ENCODE data around the gene AGFG1. TPM values are rescaled to one million over a fixed set of nuclear protein-coding genes. Genes with fewer than 3 reads are reported as not detected.

The AGFG1 gene
- total and polyA plus RNA-seq, 2 experiments from 2014 or later = 34.0 to 39.0 TPM

DNA sequence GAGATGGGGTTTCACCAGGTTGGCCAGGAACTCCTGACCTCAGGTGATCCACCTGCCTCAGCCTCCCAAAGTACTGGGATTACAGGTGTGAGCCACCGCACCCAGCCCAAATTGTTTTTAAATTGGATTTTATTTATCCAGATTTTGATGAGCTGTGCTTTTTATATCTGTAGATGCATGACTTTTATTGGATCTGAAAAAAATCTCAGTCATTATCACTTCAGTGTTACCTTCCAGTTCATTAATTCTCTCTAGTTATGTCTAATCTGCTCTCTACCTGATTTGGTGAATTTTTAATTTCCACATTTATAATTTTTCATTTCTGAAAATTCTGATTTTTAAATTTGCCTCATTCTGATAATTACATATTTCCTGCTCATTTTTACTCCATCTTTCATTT lies 13.5 kb downstream of the AGFG1 start:
- H3K27me3 ChIP-seq = no peaks in the 10 kb centered on the region
- no peak overlapping the region for H3K27ac ChIP-seq
- H3K36me3 ChIP-seq = no peaks in the 10 kb centered on the region
- TF ChIP-seq, protein P1, sequence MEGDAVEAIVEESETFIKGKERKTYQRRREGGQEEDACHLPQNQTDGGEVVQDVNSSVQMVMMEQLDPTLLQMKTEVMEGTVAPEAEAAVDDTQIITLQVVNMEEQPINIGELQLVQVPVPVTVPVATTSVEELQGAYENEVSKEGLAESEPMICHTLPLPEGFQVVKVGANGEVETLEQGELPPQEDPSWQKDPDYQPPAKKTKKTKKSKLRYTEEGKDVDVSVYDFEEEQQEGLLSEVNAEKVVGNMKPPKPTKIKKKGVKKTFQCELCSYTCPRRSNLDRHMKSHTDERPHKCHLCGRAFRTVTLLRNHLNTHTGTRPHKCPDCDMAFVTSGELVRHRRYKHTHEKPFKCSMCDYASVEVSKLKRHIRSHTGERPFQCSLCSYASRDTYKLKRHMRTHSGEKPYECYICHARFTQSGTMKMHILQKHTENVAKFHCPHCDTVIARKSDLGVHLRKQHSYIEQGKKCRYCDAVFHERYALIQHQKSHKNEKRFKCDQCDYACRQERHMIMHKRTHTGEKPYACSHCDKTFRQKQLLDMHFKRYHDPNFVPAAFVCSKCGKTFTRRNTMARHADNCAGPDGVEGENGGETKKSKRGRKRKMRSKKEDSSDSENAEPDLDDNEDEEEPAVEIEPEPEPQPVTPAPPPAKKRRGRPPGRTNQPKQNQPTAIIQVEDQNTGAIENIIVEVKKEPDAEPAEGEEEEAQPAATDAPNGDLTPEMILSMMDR (IDR thresholded peaks at IDR 0.05; ENCODE audit: low read depth, low read length) = no peak
- no peak overlapping the region for H3K4me3 ChIP-seq
- no peaks in the 10 kb centered on the region for H3K9me3 ChIP-seq (ENCODE audit: low read depth)
- no peak for DNase-seq (ENCODE audit: low read depth in 1 of 2, low spot score in 1 of 2)
- H3K4me1 ChIP-seq (ENCODE audit: low read depth) = peaks cover 4% of the 10 kb centered on the region

DNA sequence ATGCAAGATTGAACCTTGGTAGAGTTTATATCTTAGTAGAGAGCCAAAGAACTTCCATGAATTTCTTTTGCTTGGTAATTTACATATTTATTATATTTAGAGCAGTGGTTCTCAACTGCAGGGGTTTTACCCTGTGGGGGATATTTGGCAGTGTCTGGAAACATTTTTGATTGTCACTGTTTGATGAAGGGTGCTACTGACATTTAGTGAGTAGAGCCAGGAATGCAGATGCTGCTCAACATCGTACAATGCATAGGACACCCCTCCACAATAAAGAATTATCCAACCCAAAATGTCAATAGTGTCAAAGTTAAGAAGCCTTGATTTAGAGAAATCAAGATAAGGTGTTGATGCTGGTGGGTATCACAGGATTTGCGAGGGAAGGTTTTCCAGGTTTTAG lies 14.7 kb downstream of the AGFG1 start:
- no peak for DNase-seq (ENCODE audit: low read depth in 1 of 2, low spot score in 1 of 2)
- Histone ChIP-seq H3K27ac (no peak overlapping the region), H3K4me3 (no peak overlapping the region), H3K36me3 (no peaks in the 10 kb centered on the region), H3K27me3 (no peaks in the 10 kb centered on the region), H3K4me1 (ENCODE audit: low read depth) (no peaks in the 10 kb centered on the region), H3K9me3 (ENCODE audit: low read depth) (no peaks in the 10 kb centered on the region)
- TF ChIP-seq, protein P1 (IDR thresholded peaks at IDR 0.05; ENCODE audit: low read depth, low read length) = no peak

GRCh38 chr2:227488045-227488444 lies 16.1 kb downstream of the AGFG1 start:
- no peaks in the 10 kb centered on the region for H3K27me3 ChIP-seq
- H3K4me1 ChIP-seq (ENCODE audit: low read depth) = no peaks in the 10 kb centered on the region
- no peaks in the 10 kb centered on the region for H3K9me3 ChIP-seq (ENCODE audit: low read depth)
- no peaks in the 10 kb centered on the region for H3K36me3 ChIP-seq
- TF ChIP-seq, protein P1 (IDR thresholded peaks at IDR 0.05; ENCODE audit: low read depth, low read length) = no peak
- no peak for DNase-seq (ENCODE audit: low read depth in 1 of 2, low spot score in 1 of 2)
- no peak overlapping the region for H3K27ac ChIP-seq
- no peak overlapping the region for H3K4me3 ChIP-seq

DNA sequence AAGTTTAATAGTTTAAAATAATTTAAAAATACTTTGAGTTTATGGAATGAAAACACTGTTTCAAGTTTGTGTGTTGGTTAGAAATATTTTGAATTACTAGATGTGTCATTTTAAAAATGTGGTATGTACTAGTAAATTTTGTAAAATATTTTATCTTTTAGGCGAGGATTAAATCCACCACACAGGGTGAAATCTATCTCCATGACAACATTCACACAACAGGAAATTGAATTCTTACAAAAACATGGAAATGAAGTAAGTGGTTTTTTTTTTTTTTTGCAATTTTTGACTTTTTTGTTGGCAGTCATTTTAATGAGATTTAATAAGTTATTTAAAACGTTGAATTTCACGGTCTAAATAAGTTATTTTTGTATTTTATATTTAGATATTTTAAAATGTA lies 19.4 kb downstream of the AGFG1 start:
- DNase-seq (ENCODE audit: low read depth in 1 of 2, low spot score in 1 of 2) = peak in 1 of 2 donors; percentile 60
- Histone ChIP-seq H3K27ac (no peak overlapping the region), H3K27me3 (no peaks in the 10 kb centered on the region), H3K4me3 (no peak overlapping the region), H3K36me3 (no peaks in the 10 kb centered on the region), H3K9me3 (ENCODE audit: low read depth) (no peaks in the 10 kb centered on the region), H3K4me1 (ENCODE audit: low read depth) (no peaks in the 10 kb centered on the region)
- TF ChIP-seq, protein P1 (IDR thresholded peaks at IDR 0.05; ENCODE audit: low read depth, low read length) = no peak

DNA sequence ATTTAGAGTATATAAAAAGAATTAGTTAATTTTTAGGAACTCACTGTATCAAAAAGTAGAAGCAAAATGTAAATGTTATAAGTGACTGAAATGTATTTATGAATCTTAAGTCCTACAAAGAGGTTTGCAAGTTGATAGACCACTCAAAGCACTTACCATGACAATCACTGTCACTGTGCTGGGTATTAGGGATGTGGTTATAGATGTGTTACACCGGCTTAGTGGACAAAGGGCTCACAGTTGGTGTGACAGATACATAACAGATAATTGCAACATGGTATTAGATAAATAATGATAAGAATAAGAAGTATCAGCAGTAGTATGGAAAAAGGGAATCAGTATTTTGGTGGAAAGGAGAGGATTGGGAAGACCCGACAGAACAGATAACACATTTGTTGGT lies 21.6 kb downstream of the AGFG1 start:
- no peak for DNase-seq (ENCODE audit: low read depth in 1 of 2, low spot score in 1 of 2)
- Histone ChIP-seq H3K9me3 (ENCODE audit: low read depth) (no peaks in the 10 kb centered on the region), H3K4me3 (no peak overlapping the region), H3K4me1 (ENCODE audit: low read depth) (peaks cover 3% of the 10 kb centered on the region), H3K27ac (no peak overlapping the region), H3K36me3 (no peaks in the 10 kb centered on the region), H3K27me3 (no peaks in the 10 kb centered on the region)
- TF ChIP-seq, protein P1 (IDR thresholded peaks at IDR 0.05; ENCODE audit: low read depth, low read length) = no peak

GRCh38 chr2:227497158-227497557 lies 25.2 kb downstream of the AGFG1 start:
- DNase-seq (ENCODE audit: low read depth in 1 of 2, low spot score in 1 of 2) = no peak
- no peaks in the 10 kb centered on the region for H3K27me3 ChIP-seq
- H3K4me3 ChIP-seq = no peak overlapping the region
- no peaks in the 10 kb centered on the region for H3K36me3 ChIP-seq
- H3K27ac ChIP-seq = no peak overlapping the region
- H3K9me3 ChIP-seq (ENCODE audit: low read depth) = no peaks in the 10 kb centered on the region
- TF ChIP-seq, protein P1 (IDR thresholded peaks at IDR 0.05; ENCODE audit: low read depth, low read length) = no peak
- peaks cover 11% of the 10 kb centered on the region for H3K4me1 ChIP-seq (ENCODE audit: low read depth)
